HL-60 (cell line): ENCODE results near the gene WWOX.

Source experiments
- DNase-seq, 2 experiments: peaks; one replicate each; pipeline ENCODE4 v3.0.0-alpha.2; 2010 to 2020; ENCODE audit warnings: low read depth in 1 of 2, low spot score in 1 of 2
- H3K27ac ChIP-seq: fragments of 250-450 bp; sonication (Bioruptor Pico); replicated peaks from 2 replicates; pipeline ENCODE4 v1.5.1; 2020; ENCODE audit warnings: mild to moderate bottlenecking, moderate library complexity
- H3K27me3 ChIP-seq: fragments of 250-450 bp; sonication (Bioruptor Pico); 2 replicates; pipeline ENCODE4 v1.5.1; 2021; ENCODE audit warnings: mild to moderate bottlenecking, moderate library complexity; ENCODE audit not compliant: insufficient read depth, poor library complexity, severe bottlenecking
- H3K4me3 ChIP-seq: replicated peaks from 2 replicates; pipeline ENCODE4 v1.5.1; 2011; ENCODE audit warnings: mild to moderate bottlenecking, control low read depth, low read length; ENCODE audit not compliant: insufficient read depth
- CTCF ChIP-seq: IDR thresholded peaks from one replicate; pipeline ENCODE4 v1.5.1; 2011; ENCODE audit warnings: low read length, control low read depth, inconsistent platforms; ENCODE audit not compliant: insufficient read depth
- GABPA ChIP-seq: IDR thresholded peaks from 2 replicates; pipeline ENCODE4 v1.6.1; 2012; ENCODE audit warnings: low read depth
- POLR2AphosphoS5 ChIP-seq: IDR thresholded peaks from 2 replicates; pipeline ENCODE4 v1.6.1; 2012; ENCODE audit warnings: low read depth
- REST ChIP-seq: IDR thresholded peaks from 2 replicates; pipeline ENCODE4 v1.6.1; 2012; ENCODE audit warnings: low read depth; ENCODE audit not compliant: insufficient replicate concordance
- SPI1 ChIP-seq: IDR thresholded peaks from 2 replicates; pipeline ENCODE4 v1.6.1; 2012; ENCODE audit warnings: low read depth, mild to moderate bottlenecking, borderline replicate concordance

Gene WWOX

GRCh38 chr16:79185711-79186110 lies 1086.3 kb downstream of the WWOX start:
- no peak for DNase-seq
- H3K27me3 ChIP-seq: no peaks in the 10 kb centered on the region
- TF ChIP-seq SPI1: no peak
- no peak for TF ChIP-seq CTCF
- no peak for TF ChIP-seq GABPA
- TF ChIP-seq POLR2AphosphoS5: no peak
- no peak for TF ChIP-seq REST
- no peak overlapping the region for H3K4me3 ChIP-seq
- H3K27ac ChIP-seq: no peak overlapping the region

GRCh38 chr16:79186196-79186595 lies 1086.7 kb downstream of the WWOX start:
- Histone ChIP-seq H3K4me3 (no peak overlapping the region), H3K27me3 (no peaks in the 10 kb centered on the region), H3K27ac (no peak overlapping the region)
- no peak for TF ChIP-seq POLR2AphosphoS5
- no peak for TF ChIP-seq REST
- no peak for TF ChIP-seq CTCF
- DNase-seq: no peak

- no peak overlapping the region for H3K27ac ChIP-seq
- no peaks in the 10 kb centered on the region for H3K27me3 ChIP-seq
- H3K4me3 ChIP-seq: no peak overlapping the region
- TF ChIP-seq POLR2AphosphoS5: no peak
- no peak for TF ChIP-seq GABPA
- TF ChIP-seq CTCF: no peak
- no peak for TF ChIP-seq SPI1
- TF ChIP-seq REST: no peak
- DNase-seq: no peak
Observed at GRCh38 chr16:79188115-79188738, 1088.8 kb downstream of the WWOX start.
